ENCODE measurements around the gene NALCN.

Gene NALCN

GRCh38 chr13:101416181-101417042, at the start of gene NALCN:
Gene NALCN (minus strand): TSS chr13:101416508. CDS start chr13:101399126, 17,382 bp downstream.
- no peak for DNase-seq

DNA sequence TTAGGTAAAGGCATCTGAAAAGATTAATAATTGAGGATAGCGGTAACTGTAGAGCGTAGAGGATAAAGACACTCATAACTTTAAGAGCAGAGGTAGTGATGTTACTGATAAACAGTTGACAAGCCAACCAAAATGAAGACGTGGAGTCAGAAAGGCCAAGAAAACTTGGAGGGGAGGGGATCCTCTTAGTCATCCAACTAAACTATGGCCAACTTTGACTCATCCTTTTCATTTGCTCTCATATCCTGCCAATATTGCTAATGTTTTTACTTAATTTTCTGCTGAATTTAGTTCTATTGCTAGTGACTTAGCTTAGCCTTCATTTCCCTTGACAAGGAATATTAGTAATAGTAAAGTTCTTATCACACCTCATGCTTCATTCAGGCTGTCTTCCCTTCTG, 49.6 kb upstream of the NALCN start:
- no peak for DNase-seq

- no peak for DNase-seq
Measured at GRCh38 chr13:101457176-101457575, 40.9 kb upstream of the NALCN start.

DNA sequence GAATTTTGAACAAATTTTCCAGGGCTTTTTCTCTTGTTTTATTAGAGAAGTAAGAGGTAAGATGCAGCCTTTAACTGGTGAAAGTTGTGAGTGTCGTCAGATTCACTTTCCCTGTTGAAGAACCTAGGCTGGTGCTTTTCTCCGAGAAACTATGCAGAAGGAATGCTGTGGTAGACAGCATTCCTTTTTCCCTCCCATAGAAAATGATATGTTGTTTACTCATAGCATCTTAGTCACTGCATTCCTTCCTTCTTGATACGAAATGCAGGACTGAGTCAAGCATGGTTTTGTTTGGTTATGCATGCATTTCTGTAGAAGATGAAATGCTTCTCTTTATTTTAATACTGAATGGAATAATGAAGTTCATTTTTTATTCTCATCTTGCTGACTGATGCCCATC, 39.6 kb upstream of the NALCN start:
- DNase-seq: no peak

- no peak for DNase-seq
Measured at GRCh38 chr13:101454767-101455166, 38.5 kb upstream of the NALCN start.

GRCh38 chr13:101453784-101454201, 37.5 kb upstream of the NALCN start:
- DNase-seq: no peak

GRCh38 chr13:101452519-101453485, 36.5 kb upstream of the NALCN start, which contains the start of gene ITGBL1:
Gene ITGBL1 (plus strand): TSS chr13:101452675. CDS start chr13:101452834, 159 bp downstream.
- DNase-seq: no peak

DNA sequence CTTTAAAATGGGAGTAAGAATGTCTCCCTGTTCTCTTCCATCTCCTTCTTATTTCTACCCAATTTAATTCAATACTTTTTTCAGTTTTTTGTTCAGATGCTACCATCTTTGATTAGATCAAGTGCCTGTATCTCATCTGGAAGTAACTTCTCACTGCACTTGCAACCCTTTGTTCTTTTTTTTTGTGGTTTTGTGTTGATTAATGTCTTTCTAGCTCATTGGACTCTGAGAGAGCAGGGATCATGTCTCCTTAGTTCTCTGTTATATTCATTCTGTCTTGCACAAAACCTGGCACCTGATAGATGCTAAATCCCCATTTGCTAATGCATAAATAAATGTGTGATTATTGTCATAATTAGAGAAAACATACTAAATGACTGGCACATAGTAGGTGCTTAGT, 35.3 kb upstream of the NALCN start:
- no peak for DNase-seq

GRCh38 chr13:101450749-101451130, 34.4 kb upstream of the NALCN start:
- DNase-seq: no peak

DNA sequence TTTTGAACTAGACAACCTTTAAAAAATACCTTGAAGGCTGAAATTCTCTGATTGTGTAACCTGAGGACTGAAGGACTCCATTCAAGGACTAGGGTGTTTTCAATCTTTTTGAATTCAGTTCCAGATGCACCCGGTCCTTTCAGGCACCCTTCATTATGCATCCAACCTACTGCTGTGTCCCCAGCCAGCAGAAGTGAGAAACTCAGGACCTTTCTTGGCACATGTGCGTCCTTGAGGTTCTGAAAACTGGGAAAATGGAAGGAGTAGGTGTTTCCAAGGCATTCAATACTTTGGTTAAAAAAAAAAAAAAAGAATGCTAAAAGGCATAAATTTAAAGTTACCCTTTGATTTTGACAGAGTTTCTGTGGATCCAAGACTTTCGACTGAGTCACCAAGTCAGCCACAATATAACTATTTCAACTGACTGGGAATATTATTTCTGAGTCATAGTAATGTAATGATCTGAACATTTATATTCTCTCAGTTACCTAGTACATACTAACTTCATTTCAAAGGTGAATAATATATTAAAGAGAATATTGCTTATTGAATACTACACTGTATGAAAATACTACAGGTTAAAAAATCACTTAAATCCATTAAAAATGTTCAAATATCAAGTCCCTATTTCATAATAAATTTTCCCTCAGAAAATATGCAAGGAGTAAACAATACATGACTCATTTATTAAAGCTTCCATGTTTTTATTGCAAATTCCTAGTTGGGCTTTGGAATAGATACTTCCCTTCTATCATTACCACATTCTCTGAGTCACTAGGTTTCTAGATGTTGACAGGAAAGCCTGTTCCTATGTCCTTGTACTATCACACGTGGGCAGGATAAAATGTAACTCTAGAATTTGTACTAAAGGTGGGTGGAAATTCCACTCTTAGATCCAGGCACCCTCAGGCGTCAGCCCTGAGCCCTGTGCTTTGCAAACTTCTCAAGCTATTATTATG, 33.8 kb upstream of the NALCN start:
- no peak for DNase-seq

- DNase-seq: no peak
Measured at GRCh38 chr13:101447852-101448251, 31.5 kb upstream of the NALCN start.

GRCh38 chr13:101434486-101434885, 18.2 kb upstream of the NALCN start:
- DNase-seq: no peak

DNA sequence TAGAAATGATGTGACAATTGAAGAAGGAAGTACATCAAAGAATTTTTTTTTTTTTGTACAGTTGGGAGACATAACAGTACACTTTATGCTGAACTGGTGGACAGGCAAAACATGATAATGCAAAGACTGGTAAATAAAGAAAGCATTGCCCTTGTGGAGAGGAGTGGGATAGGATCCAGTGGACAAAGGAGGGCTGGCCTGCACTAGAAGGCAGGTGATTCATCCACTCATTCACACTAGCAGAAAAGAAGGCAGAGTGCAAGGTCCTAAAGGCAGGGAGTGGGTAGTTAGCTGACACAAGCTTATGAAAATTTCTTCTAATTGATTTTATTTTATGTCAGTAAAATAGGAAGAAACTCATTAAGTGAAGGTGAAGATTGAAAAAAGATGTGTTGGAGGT, 17.6 kb upstream of the NALCN start:
- DNase-seq: no peak

GRCh38 chr13:101429733-101430132, 13.4 kb upstream of the NALCN start:
- no peak for DNase-seq

DNA sequence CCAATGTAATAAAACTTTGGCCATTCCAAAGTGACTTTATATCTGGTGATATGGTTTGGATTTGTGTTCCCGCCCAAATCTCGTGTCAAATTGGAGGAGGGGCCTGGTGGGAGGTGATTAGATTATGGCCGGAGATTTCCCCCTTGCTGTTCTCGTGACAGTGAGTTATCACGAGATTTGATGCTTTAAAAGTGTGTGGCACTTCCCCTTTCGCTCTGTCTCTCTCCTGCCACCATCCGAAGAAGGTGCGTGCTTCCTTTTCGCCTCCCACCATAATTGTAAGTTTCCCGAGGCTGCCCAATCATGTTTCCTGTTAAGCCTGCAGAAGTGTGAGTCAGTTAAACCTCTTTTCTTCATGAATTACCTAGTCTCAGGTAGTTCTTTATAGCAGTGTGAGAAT, 9.3 kb upstream of the NALCN start:
- no peak for DNase-seq

GRCh38 chr13:101425156-101425471, 8.8 kb upstream of the NALCN start:
- DNase-seq: no peak

GRCh38 chr13:101424381-101425155, 8.3 kb upstream of the NALCN start:
- no peak for DNase-seq

DNA sequence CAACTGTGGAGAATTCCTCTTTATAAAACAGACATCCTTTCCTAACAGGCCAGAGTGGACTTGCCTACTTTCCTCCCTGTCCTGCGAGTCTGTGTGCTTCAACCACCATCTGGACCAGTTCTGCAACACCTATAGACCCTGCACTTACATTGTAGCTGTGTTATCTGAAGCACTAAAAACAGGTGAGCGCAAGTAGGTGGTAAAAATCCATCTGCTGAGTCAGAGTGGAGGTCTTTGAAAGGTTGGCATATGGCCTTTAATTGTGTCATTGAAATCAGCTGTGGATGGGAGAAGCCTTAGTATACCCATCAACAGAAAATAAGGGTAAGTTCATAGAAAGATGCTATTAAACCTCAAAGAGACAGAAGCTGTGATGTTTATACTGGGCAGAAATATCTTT, 7.6 kb upstream of the NALCN start:
- no peak for DNase-seq

DNA sequence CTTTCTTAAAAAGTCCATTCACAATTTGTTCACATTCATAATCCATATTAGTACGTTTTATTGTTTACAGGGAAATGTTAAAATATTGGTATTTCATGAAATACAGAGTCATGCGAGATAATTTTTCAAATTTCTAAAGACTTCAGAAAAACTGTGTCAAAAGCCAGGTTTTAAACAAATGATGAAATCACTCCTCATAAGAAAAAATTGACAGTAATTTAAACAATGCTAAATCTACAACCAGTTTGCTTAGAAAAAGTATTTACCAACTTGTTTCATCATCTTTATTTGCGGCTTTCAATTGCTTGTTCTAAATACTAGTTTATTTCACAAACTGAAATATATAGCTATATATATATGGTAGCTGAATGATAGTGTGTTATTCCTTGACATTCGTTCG, 1.2 kb upstream of the NALCN start:
- no peak for DNase-seq

DNA sequence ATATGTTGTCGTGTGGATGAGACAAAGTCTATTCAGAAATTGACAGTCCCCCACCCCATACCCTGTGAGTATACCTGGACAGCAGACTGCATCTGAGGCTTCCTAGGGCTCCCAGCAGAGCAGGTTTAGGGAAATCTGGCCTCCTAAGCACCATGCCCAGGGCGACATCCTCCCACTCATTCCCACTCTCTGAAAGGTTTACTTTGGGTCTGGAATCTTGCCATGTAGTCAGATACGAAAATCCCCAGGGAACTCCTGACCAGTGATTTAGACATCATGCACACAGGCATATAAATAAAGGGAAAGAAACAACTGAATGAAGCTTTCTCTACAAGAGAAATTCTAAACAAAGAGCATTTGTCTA, 717 bp upstream of the NALCN start:
- no peak for DNase-seq

- no peak for DNase-seq
Measured at GRCh38 chr13:101415358-101416174, 742 bp downstream of the NALCN start.

All from SHP77 (cell line).